ENCODE data around the gene BMP3.
A peak's percentile ranks its signal among the peaks of the same experiment; 100 is the strongest.
"Not testable (repeated sequence)": the region's sequence is repeated elsewhere in the genome, so short reads cannot be mapped to it uniquely, and the experiment has no call there.

Gene BMP3, protein sequence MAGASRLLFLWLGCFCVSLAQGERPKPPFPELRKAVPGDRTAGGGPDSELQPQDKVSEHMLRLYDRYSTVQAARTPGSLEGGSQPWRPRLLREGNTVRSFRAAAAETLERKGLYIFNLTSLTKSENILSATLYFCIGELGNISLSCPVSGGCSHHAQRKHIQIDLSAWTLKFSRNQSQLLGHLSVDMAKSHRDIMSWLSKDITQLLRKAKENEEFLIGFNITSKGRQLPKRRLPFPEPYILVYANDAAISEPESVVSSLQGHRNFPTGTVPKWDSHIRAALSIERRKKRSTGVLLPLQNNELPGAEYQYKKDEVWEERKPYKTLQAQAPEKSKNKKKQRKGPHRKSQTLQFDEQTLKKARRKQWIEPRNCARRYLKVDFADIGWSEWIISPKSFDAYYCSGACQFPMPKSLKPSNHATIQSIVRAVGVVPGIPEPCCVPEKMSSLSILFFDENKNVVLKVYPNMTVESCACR

GRCh38 chr4:81030061-81030980, at the start of gene BMP3:
BMP3 (plus strand) TSS chr4:81030708; CDS start chr4:81031285, 577 bp downstream.
- DNase-seq (ENCODE audit: low spot score) = peak; percentile 66

- DNase-seq (ENCODE audit: low spot score) = no peak
These were observed 44.5 kb upstream of the BMP3 start for GRCh38 chr4:80986011-80986410.

DNA sequence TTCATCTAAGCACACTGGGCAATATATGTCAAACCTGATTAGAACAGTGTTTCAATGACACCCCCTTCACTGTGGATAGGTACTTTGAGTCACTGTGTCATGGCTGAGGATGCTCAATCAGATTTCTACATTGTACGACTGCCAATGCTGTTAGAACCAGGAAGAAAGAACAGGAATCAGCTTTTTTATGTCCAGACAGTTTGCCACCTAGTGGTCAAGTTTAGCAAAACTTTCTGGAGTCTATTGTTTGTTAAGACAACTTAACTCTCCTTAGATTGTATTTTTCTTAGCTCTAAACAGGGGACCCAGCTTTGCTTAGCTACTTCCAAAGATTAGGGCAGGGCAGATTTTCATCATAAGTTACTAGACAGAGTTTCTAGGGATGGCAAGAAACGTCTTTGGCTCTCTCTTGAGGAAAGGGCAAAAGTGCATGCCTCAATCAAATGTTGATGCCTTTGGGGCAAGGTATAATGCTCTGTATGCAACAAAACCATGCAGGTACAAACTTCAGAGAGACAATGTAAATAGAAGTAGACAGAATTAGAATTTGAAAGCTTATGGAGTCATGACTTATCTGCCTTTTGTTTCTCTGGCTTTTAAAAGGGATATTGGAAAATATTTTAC, 40.5 kb upstream of the BMP3 start:
- DNase-seq (ENCODE audit: low spot score) = no peak

- no peak for DNase-seq (ENCODE audit: low spot score)
These were observed 39.7 kb upstream of the BMP3 start for GRCh38 chr4:80990851-80991250.

DNA sequence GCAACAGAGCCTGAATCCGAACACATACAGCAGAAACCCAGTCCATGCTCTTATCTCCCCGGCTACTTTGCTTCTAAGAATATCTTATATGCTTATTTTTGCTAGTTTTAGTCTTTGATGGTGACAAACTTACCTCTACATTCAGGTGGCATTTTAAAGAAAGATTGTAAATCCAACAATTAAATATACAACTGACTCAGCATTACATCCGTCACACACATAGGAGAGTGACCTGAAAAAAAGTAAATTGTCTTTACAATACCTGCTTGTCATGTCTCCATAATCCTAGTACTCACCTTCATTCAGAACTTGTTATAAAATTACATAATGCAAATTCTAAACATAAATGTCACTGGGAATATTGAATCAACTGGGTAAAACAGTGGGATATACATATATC, 30.6 kb upstream of the BMP3 start:
- no peak for DNase-seq (ENCODE audit: low spot score)

DNA sequence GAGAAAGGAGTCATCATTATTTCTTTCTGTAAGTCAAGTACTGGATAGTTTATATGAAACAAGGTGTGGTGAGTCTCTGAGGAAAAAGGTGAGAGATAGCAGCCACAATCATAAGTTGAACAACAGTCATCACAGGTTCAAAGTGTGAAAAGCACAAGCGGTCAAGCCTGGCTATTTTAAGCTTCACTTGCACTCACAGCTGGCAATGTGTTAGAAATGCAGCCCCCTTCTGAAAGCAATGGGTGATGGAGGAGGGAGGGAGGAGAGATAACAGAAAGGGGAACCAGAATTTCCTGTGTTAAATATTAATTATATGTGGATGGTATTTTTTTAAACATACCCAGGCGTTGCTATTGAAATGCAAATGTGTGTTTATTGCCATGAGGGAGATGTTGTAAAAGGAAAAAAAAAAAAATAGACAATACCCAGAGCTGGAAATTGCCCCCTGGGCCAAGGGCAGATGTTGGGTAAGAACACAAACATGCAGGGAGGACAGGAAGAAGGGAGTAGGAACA, 26.9 kb upstream of the BMP3 start:
- DNase-seq (ENCODE audit: low spot score) = no peak

DNA sequence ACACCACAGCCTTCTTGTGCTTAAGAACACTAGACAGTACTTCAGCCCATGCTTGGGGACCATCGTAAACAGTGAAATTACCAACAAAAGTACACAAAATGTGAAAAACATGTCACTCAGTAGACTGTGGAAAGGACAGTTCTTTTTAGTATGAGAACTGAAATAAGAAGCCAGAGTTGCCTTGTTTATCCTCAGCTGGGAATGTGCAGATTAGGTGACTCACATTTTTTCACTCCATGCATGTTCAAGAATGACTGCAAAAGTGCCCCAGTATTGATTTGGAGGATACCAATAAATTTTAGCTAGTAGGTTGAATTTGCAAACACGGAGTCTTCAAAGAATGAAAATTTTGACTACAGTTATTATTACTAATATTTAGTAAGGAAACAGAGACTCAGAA, 23.1 kb upstream of the BMP3 start:
- DNase-seq (ENCODE audit: low spot score) = no peak

GRCh38 chr4:81016566-81016965, 13.9 kb upstream of the BMP3 start:
- DNase-seq (ENCODE audit: low spot score) = not testable (repeated sequence)

GRCh38 chr4:81019006-81019405, 11.5 kb upstream of the BMP3 start:
- no peak for DNase-seq (ENCODE audit: low spot score)

GRCh38 chr4:81021142-81021944, 9.2 kb upstream of the BMP3 start:
- DNase-seq (ENCODE audit: low spot score) = no peak

GRCh38 chr4:81021981-81022380, 8.5 kb upstream of the BMP3 start:
- DNase-seq (ENCODE audit: low spot score) = no peak

- no peak for DNase-seq (ENCODE audit: low spot score)
These were observed 7.0 kb upstream of the BMP3 start for GRCh38 chr4:81023484-81023883.

- DNase-seq (ENCODE audit: low spot score) = peak; percentile 63
These were observed 678 bp downstream of the BMP3 start for GRCh38 chr4:81030981-81031791.

DNA sequence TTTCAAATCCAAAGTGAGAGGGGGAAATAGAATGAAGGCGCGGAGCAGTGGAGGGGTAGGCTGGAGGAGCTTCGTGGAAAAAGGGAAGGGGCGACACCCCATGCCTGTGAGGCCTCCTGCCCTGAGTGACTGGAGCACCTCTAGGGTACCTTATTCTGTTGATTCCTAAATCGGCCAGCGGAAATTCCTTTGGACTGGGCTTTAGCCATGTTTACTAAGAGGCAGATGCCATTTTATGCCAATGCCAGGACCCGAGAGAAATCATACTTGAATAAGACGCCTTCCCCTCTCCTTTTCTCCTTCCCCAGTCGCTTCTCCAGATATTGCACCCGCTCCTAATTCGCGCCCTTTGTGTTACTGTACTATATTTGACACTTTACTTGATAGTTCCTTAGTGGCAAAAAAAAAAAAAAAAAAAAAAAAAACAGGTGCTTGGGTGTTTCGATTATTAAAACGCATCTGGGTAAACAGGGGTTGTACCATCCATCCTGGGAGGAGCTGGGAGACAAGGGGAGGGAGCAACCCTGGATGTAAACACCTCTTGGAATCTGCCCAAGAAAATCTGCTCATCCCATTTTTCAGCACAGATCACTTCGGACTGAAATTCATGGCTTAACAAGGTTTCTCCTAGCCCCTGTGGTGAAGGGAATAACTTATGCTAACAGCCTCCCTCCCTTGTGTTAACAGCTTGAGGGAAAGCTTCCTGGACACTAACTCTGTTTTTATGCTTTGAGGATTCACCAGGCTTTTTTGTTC, 1.5 kb downstream of the BMP3 start:
- DNase-seq (ENCODE audit: low spot score) = no peak

GRCh38 chr4:81032771-81033684, 2.5 kb downstream of the BMP3 start:
- DNase-seq (ENCODE audit: low spot score) = no peak

DNA sequence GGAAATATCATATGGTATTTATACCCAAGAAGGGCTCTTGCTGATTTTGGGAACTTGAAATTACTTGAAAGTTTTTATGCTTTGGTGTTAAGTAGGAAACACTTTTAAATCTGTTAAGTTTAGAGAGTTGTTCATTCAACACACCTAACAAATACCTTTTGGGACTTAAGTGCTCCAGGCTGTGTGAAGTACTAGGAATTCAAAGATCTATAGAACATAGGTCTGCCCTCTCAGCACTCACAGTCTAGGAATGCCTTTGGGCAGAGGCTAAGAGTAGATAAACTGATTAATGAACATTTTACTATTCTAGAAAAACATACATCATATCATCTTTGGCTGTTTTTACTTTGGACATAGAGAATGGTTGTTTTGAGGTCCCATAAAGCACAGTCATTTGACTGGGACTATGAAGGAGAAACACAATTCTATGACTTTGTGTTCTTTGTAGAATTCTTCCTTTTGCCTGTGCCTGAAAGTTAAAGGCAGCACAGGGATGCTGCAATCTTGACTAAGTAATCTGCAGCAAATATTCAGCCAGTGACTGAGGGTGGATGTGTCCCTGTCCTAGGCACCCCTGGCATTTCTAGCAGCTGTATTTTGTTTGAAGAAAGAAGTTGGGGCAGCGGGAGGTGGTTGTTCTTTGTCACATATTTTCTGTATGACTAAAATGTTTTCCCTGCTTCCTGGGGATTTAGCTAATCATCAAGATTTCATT, 8.3 kb downstream of the BMP3 start:
- no peak for DNase-seq (ENCODE audit: low spot score)

DNA sequence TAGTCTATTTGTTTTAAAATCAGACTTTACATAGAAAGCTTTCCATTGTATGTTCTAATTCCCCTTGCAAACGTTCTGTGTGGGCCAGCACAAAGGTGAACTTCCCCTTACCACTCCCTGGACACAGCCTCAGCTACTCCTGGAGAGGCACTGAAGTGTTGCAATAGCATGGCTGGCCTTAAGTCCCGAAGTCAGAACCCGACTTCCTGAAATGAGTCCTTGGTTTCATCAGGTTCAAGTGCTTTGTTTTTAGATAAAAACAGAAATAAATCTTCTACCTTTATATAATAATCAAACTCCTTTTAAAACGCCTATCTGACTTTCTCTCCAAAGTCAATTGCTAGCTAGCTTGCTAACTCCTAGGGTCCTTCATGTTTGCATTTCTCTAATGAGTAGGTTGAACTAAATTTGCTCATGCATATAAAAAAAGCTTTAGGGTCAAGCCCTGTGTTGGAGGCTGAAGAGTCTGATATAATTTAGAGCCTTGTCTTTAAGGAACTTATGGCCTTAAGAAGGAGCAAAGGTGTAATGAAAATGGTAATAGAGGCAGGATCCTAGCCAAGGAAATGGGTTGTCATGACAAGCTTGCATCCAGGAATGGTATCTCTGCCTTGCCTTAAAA, 9.0 kb downstream of the BMP3 start:
- DNase-seq (ENCODE audit: low spot score) = no peak

All from ecto neural progenitor cell (in vitro differentiated cells).